Activated T-helper 1 cell treated with Interleukin-2 at 50 U/mL for 16 hours (primary cell): ENCODE measurements around the gene DNAJB11.
"Not testable (repeated sequence)": the region's sequence is repeated elsewhere in the genome, so short reads cannot be mapped to it uniquely, and the experiment has no call there.

Experiments used
- DNase-seq: peaks from one replicate; pipeline ENCODE4 v3.0.0-alpha.2; 2020; ENCODE audit warnings: low read depth

The DNAJB11 gene

GRCh38 chr3:186552408-186553031 lies 18.0 kb upstream of the DNAJB11 start:
- DNase-seq: no peak

GRCh38 chr3:186564586-186564985 lies 5.9 kb upstream of the DNAJB11 start:
- DNase-seq: no peak

DNA sequence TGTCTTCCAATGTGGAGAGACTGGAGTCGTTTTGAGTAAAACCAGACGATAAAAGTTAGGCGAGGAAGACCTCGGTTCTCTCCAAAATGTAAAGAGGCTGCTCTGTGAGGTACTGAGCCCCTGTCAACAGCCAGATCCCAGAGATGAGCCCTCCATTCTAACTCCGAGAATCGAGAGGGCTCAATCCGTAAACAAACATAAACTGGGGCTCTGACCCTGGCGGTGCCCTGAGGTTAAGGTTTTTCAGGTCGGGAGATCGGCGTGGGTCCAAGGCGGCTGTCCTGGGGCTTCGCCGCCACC lies 3.8 kb upstream of the DNAJB11 start:
- DNase-seq: no peak

DNA sequence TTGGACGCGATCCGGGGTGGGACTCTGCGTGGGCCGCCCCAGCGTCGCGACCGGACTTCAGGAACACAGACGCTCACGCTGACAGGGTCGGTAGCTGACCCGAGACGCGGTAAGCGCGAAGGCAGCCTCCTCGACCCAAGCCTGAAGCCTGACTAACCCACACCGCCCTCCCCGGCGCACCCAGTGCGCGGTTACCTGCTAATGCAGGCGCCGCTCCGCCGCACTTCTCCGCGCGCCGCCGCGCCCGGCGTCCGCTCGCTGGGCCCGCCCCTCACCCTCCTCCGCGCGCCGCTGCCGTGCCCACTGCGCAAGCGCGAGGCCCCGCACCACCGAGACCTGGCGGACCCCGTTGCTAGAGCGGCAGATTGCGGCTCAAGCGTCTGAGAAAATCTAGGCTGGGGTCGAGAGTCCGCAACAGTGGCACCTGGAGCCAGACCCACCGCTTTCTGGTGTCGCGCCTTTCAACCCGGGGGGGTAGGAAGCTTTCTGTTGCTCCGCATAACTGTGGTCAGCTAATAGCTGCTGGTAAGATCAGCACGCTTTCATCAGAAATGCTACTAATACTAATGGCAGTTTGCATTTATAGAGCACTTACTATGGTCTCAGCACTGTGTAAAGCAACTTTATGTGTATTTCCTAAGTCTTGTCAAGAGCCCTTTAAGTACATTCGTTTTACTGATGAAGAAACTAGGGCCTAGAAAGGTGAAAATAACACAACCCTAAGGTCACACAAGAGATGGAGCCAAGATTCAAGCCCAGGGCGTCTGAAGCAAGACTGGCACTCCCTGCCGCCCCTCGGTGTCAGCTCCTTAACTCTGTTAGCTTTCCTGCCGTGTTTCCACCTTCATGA lies 3.2 kb upstream of the DNAJB11 start, which contains the start of gene TBCCD1:
TSS of gene TBCCD1 (minus strand) at position 268 of the 850 bp plus-strand sequence. CDS start 3,010 bp downstream, outside the sequence.
- DNase-seq: peak; percentile 95

- DNase-seq: not testable (repeated sequence)
These were observed 1.2 kb upstream of the DNAJB11 start for GRCh38 chr3:186569361-186569760.

- DNase-seq: no peak
These were observed 783 bp upstream of the DNAJB11 start for GRCh38 chr3:186569779-186570095.

DNA sequence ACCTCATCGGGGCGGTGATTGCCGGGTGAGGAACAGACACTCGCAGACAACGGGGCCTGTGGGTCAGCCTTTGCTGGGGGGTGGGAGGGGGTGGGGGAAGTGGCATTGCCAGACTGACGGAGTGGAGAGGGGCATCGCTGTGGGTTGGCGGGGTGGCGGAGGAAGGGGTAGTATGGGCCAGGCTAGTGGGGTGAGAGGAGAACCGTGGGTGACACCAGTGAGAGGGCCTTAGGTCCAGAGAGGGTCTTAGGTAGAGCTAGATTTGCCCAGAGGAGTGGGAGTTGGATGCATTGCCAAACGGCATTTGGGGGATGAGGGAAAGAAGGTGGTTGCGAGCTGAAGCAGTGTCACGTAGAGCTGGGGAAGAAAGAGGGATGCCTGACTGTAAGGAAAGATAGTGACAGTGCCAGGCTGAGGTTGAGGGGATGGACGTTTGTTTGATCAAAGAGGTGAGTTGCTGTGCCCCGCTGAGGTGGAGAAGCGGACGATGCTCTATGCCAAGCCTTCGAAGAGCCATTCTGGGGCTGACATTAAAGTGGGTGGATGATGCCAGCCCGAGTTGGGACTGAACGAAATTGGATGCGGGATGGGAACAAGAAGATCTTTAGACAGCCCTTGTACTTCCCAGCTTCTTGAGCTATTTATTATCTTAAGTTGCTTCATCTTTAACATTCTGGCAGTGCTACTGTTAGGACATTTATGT lies 572 bp downstream of the DNAJB11 start:
- DNase-seq: no peak

- no peak for DNase-seq
These were observed 1.1 kb downstream of the DNAJB11 start for GRCh38 chr3:186571644-186572013.

- DNase-seq: no peak
These were observed 7.0 kb downstream of the DNAJB11 start for GRCh38 chr3:186577521-186577920.

GRCh38 chr3:186580785-186581184 lies 10.3 kb downstream of the DNAJB11 start:
- no peak for DNase-seq

GRCh38 chr3:186582541-186582940 lies 12.0 kb downstream of the DNAJB11 start:
- DNase-seq: no peak

DNA sequence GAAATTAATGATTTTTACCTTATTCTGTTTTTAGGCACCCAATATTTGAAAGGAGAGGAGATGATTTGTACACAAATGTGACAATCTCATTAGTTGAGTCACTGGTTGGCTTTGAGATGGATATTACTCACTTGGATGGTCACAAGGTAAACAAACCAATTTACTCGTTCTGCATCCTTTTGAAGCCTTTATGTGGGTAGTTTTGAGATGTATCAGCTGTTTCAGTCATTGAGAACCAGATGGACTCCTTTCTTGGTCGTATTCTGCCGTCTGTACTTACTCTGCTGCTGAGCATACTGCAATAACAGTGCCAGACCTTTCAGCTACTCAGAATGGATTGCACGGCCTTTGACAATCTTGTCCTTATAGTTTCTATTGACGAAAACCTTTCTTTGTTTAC lies 13.3 kb downstream of the DNAJB11 start:
- DNase-seq: no peak

GRCh38 chr3:186586245-186586644 lies 15.7 kb downstream of the DNAJB11 start:
- DNase-seq: not testable (repeated sequence)

- no peak for DNase-seq
These were observed 16.7 kb downstream of the DNAJB11 start for GRCh38 chr3:186587183-186587582.

GRCh38 chr3:186588632-186589031 lies 18.1 kb downstream of the DNAJB11 start:
- DNase-seq: no peak

DNA sequence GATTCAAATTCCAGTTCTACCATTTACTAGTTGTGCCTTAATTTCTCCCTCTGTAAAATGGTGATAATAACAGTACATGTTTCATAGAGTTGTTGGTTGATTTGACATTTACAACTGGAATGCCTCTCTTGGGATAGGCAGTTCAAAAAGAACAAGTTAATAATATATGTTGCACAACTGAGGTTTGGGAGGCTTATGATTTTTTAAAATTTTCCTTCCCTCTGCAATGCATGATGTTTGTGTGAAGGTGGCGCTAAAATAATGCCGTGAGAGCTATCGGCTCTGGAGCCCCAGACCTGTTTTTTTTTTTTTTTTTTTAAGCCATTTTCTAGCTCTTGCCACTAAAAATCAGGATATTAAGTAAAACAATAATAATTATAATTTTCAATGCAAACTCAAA lies 18.6 kb downstream of the DNAJB11 start:
- DNase-seq: no peak

DNA sequence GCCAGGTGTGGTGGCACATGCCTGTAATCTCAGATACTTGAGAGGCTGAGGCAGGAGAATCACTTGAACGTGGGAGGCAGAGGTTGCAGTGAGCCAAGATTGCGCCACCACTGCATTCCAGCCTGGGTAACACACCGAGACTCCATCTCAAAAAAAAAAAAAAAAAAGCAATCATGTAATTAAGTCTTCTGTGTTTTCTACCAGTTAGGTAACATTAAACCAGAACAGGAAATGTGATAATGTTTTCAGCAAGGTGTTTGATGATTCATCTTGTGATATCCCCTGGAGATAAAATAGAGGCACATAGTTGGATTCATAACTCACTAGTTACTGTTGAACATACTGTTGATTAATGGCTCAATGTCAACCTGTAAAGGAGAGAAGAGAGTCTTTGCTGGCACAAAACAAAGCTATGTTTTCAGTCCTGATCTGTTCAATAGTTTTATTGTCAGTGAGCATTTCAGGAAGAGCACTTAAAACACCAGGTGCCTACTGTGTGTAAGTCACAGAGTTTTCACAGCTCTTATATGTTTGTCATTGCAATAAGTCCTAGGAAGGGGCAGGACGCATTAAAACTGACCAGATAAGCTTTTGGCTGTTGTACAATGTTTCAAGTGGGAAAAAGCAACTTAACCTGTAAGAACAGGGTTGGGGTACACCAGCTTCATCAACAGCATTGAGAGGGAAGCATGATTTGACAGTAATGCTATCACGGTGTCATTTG lies 19.5 kb downstream of the DNAJB11 start:
- no peak for DNase-seq

- DNase-seq: no peak
These were observed 20.2 kb downstream of the DNAJB11 start for GRCh38 chr3:186590580-186591295.

- no peak for DNase-seq
These were observed 22.2 kb downstream of the DNAJB11 start for GRCh38 chr3:186592682-186593081.

DNA sequence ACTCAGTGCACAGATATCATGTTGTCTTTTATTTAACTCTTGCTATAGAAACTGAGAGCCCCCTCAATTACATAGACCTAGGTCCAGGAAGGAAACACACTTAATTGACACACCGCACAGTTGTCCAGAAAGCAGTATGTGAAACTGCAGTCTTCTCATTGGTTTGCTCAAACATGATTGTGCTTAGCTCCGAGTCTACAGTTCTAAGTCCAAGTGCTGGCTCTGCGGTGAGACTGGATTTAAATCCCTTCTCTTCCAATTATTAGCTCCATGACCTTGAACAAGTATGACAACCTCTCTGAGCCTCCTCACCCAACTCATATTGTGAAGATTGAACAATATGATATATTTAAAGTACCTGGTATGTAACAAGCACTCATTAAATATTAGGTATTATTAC lies 23.3 kb downstream of the DNAJB11 start:
- no peak for DNase-seq

- DNase-seq: no peak
These were observed 24.1 kb downstream of the DNAJB11 start for GRCh38 chr3:186594591-186595113.
